AG09319 (cell line): ENCODE measurements around the gene GRK5.
A peak's percentile ranks its signal among the peaks of the same experiment; 100 is the strongest.

Experiments
- DNase-seq: peaks from one replicate; pipeline ENCODE4 v3.0.0-alpha.2; 2010; ENCODE audit warnings: low read depth; ENCODE audit errors: extremely low read depth
- TF ChIP-seq, protein P1 (sequence below): IDR thresholded peaks from 2 replicates; pipeline ENCODE4 v1.5.1; 2011; ENCODE audit warnings: low read depth, mild to moderate bottlenecking, inconsistent platforms, low read length, moderate library complexity

GRK5 gene

GRCh38 chr10:119438717-119439116 is 231.3 kb downstream of the GRK5 start:
- TF ChIP-seq, protein P1, sequence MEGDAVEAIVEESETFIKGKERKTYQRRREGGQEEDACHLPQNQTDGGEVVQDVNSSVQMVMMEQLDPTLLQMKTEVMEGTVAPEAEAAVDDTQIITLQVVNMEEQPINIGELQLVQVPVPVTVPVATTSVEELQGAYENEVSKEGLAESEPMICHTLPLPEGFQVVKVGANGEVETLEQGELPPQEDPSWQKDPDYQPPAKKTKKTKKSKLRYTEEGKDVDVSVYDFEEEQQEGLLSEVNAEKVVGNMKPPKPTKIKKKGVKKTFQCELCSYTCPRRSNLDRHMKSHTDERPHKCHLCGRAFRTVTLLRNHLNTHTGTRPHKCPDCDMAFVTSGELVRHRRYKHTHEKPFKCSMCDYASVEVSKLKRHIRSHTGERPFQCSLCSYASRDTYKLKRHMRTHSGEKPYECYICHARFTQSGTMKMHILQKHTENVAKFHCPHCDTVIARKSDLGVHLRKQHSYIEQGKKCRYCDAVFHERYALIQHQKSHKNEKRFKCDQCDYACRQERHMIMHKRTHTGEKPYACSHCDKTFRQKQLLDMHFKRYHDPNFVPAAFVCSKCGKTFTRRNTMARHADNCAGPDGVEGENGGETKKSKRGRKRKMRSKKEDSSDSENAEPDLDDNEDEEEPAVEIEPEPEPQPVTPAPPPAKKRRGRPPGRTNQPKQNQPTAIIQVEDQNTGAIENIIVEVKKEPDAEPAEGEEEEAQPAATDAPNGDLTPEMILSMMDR, result no peak
- no peak for DNase-seq

GRCh38 chr10:119439922-119440321 is 232.6 kb downstream of the GRK5 start:
- TF ChIP-seq, protein P1, result no peak
- no peak for DNase-seq

DNA sequence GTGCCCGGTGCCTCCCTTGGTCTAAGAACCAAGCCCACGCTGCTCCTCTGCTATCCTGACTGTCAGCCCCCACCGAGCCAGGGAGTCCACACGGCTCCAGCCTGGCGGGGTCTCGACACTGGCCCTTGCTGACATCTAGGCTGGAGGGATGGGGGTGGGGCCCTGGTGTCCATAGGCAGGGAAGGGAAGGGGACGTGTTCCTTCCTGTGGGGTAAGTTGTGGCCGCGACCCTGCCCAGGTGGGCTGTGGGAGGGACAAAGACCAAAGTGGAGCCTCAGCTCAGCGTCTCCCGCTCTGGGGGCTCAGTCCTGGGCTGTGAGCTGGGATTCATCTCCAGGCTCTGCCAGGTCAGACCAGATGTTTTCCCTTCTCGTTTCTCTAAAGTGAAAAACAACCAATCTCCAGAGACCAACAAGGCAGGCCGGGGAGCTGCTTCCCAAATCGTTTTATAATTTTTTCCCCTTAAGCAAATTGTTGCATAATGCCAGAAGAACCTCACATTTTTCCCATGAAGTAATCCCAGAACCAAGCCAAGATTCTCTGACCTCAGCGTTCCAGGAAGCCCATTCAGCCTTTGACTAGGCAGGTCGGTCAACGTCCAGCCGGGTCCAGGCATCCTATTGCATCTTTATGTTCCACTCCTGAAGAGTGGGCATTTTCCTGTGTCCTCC is 233.9 kb downstream of the GRK5 start:
- peak; percentile 88 for DNase-seq
- TF ChIP-seq, protein P1, result no peak

GRCh38 chr10:119441921-119442757 is 234.8 kb downstream of the GRK5 start:
- no peak for DNase-seq
- TF ChIP-seq, protein P1, result no peak

DNA sequence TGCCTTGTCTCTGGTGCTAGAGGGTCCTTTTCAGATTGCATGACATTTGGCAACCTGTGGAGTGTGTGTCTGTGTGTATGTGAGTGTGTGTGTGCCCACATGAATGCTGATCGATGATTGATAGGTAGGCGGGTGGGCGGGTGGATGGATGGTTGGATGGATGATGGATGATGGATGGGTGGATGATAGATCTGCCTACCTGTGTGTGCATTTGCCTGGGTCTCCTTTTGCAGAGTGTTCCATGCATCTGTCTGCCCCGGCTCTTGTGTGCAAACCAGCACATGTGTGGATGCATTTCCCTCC is 235.3 kb downstream of the GRK5 start:
- DNase-seq, result no peak
- TF ChIP-seq, protein P1, result no peak

- TF ChIP-seq, protein P1, result no peak
- no peak for DNase-seq
These were observed 236.1 kb downstream of the GRK5 start for GRCh38 chr10:119443441-119443840.

DNA sequence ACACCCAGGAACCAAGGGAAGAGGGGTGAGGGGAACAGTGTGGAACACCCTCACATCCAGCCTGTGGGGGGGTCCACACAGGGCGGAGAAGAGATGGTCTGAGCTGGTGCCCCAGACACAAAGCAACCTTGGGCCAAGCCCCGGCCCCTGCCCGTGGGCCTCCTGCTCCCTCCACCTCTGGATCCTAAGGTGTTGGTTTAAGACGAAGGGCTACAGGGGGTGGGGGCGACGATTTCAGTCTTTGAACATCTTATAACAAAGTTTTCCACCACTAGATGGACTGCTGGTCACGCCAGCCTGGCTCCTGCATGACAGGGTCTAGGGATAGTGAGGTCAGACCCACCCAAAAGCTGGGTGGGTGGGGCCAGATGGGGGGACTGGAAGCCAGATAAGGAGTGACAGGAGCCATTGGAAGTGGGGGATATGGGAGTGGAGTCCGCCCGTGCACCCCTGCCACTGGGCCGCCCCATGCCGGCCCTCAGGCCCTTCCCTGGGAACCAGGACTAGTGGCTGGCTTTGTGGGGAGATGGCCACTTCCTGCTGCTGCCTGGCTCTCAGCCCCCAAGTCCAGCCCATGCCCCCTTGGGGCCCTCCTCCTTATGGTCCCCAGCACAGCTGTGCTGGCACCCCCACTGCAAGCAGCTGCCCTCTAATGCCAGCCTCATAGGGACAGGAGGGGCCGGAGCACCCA is 236.7 kb downstream of the GRK5 start:
- TF ChIP-seq, protein P1, result no peak

More for the DNA sequence above, 236.7 kb downstream of the GRK5 start:
- DNase-seq, result no peak
